GM21367 (cell line): ENCODE results near the gene MRE11.
"Not testable (repeated sequence)": the region's sequence is repeated elsewhere in the genome, so short reads cannot be mapped to it uniquely, and the experiment has no call there.

Experiments
- ATAC-seq: cut with Tn5 transposase; IDR thresholded peaks from one replicate; pipeline ENCODE4 v1.9.1; 2021; ENCODE audit not compliant: unreplicated experiment

Gene MRE11

GRCh38 chr11:94507485-94507884, 13.8 kb upstream of the MRE11 start:
- ATAC-seq, result no peak

DNA sequence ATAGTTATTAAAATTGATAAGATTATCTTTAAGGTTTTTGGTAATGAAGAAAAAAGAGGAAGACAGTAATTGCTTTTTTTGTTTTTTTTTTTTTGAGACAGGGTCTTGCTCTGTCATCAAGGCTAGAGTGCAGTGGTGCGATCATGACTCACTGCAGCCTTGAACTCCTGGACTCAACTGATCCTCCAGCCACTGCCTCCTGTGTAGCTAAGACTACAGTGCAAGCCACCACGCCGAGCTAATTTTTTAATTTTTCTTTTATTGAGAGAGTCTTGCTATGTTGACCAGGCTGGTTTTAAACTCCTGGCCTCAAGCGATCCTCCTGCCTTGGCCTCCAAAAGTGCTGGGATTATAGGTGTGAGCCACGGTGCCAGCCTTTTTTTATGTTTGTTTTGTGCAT, 12.9 kb upstream of the MRE11 start:
- not testable (repeated sequence) for ATAC-seq

DNA sequence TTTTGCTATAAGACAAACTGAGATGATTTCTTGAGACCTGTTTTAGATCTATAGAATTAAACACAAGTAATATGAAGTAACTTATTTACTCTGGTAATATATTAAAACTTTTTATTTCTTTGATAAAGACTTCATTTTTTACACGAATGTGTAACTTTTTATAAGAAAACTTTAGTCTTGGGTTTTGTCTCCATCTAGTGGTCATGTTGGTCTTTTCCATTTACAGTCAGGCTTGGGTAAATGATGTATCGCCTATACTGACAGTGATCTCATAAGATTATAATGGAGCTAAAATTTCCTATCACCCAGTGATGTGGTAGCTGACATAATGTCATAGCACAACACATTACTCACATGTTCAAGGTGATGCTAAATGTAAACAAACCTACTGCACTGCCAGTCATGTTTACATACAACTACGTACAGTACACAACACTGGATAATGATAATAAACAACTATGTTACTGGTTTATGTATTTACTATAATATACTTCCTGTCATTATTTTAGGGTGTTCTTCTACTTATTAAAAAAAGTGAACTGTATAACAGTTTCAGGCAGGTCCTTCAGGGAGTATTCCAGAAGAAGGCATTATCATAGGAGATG, 11.1 kb upstream of the MRE11 start:
- no peak for ATAC-seq

- no peak for ATAC-seq
Measured at GRCh38 chr11:94501522-94501921, 7.9 kb upstream of the MRE11 start.

DNA sequence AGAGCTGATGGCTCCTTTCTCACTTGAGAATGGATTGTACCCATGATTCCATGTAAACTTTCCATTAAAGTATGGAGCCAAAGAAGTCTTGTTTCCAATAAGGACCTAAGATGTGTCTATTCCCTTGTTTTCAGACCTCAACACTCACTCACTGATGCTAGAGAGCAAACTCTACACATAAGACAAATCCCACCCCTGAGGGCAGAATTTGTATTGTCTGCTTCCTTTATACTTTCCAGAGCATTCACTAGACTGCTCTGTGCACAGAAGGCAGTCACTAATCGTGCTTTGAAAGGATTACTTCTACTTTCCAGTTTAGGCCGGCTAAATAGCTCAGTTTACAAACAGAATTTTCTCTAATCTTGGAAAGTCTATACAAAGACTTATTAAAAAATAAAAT, 6.5 kb upstream of the MRE11 start:
- ATAC-seq, result no peak

GRCh38 chr11:94494126-94494680, 559 bp upstream of the MRE11 start:
- peak; percentile 50 for ATAC-seq

- ATAC-seq, result no peak
Measured at GRCh38 chr11:94486068-94486467, 7.6 kb downstream of the MRE11 start.

DNA sequence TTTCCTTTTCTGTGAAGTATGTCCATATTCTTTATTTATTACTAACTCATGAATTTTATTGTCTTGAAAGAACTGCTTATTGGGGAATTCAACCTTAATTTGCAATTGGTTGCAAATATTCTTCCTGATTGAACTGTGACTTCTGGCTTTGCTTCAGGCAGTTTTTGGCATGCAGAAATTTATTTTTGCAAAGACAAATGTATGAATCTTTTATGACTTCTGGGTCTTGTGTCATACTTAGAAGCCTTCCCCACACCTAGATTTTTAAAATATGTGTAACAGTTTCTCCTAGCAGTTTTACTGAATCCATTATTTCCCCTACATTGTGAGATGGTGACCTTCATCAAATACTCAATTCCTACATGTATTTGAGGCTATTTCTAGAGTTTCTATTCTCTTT, 12.3 kb downstream of the MRE11 start:
- no peak for ATAC-seq

DNA sequence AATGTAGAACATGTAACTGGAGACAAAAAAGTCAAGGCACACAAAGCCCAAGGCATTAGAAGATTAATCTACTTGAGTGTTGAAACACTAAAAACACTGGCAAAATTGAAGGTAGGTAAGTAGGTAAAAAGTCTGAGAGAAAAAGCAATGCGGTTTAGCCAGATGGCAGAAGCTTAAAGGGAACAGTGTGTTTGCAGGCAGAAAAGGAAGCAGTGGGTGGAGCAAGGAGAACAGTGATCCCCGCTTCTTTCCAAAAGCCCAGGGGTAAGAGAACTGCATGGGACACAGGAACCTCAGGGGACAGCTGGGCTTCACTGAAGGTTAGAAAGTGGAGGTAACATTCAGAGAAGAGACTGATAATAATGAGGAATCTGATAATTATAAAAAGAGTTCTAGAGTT, 16.0 kb downstream of the MRE11 start:
- no peak for ATAC-seq

DNA sequence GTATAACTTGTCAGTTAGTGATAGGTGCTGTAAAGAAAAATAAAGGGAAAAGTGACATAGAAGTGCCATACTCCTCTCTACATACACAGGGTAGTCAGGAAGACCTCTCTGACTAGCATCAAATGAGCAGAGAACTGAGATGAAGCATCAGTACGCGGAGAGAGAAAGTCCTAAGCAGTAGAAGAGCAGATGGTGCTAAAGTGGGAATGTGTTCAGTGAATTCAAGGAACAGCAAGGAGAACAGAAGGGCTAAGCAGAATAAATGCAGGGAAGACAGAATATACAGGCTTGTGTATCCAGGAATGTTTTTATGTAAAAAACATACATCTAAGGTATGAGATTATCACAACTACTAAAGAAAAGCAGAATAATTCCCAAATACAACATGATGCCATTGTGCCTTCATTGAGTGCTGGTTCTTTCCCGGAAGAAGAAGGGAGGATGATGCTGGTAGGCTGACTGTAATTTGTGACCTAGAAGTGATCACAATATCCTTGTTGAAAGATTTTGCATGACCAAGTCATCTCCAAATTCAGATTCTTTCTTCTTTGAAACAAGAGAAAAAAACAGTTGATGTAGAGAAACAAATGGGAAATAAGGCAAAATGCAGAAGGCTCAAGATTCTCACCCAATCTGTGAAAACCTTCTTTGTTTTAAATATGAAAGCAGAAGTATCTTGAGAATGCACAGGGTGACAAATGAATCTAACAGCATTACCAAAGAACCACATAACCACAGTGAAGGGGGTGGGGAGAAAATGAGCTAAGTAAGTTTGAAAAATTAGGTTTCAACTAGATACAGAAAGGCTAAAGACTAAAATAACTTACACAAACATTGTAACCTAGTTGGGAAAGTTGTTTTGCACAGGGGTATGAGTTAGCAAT, 20.5 kb downstream of the MRE11 start:
- peak; percentile 87 for ATAC-seq

GRCh38 chr11:94469416-94469815, 24.2 kb downstream of the MRE11 start:
- peak; percentile 80 for ATAC-seq

DNA sequence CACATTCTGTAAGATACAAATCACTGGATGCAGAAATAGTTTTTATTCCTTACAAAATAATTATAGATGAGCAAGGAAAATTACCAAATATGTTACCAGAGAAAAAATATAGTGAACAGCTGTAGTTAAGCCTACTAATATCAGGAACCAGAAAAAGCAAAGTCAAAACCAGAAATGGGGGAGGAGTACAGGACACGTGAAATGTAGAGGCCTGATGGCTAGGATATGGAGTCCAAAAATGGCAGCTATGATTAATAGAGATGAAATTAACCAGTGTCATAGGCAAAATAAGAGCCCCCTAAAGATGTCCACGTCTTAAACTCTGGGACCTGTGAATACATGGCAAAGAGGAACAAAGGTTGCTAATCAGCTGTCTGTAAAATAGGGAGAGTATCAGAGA, 34.1 kb downstream of the MRE11 start:
- ATAC-seq, result no peak

- ATAC-seq, result peak; percentile 51
Measured at GRCh38 chr11:94457118-94458029, 36.3 kb downstream of the MRE11 start.

GRCh38 chr11:94455861-94456260, 37.8 kb downstream of the MRE11 start:
- no peak for ATAC-seq

- no peak for ATAC-seq
Measured at GRCh38 chr11:94454301-94454700, 39.3 kb downstream of the MRE11 start.

- ATAC-seq, result no peak
Measured at GRCh38 chr11:94452988-94453387, 40.7 kb downstream of the MRE11 start.

DNA sequence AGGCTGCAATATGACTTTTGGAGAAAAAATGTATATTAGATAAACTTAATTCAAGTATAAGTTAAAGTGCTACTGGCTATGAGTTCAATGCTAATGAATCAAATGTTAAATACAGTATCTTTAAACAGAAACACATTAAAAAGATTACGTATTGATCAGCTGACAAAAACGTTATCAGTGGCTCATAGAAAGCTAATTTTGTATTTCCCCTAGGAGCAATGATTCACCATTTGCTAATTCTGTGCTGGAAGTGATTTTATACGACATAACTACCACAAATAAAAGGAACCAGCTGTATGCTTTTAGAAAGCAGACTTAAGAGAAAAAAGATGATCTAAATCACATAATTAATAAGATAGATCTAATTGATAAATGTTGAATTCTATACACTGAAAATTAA, 43.6 kb downstream of the MRE11 start:
- no peak for ATAC-seq

DNA sequence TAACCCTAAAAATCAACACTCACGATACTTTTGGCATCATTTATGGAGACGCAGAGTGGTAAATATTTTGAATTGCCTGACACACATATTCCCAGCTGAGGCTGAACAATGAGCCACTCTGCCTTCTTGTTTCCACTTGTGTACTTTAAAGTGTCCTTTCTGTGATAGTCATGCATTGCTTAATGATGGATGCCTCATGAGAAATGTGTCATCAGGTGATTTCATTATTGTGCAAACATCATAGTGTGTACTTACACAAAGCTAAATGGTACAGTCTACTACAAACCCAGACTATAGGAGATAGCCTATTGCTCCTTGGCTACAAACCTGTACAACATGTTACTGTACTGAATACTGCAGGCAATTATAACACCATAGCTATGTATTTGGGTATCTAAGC, 44.2 kb downstream of the MRE11 start:
- no peak for ATAC-seq

DNA sequence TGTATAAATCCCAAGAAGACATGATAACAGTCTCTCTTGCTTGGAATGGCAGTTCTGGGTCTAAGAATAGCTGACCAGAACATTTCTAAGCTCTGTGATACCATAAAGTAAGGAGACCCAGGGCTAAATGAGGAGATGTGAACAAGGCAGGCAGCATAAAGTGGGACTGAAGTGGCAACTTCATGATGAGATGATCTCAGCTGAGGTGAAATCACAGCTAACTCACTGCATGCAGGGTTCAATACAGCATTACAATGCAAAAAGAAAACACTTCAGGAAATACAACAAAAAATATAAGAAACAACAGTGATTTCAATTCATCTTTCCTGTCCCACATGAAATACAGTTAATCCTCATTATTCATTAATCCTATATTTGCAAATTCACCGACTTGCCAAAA, 44.6 kb downstream of the MRE11 start:
- no peak for ATAC-seq

GRCh38 chr11:94447149-94447548, 46.5 kb downstream of the MRE11 start:
- ATAC-seq, result no peak

DNA sequence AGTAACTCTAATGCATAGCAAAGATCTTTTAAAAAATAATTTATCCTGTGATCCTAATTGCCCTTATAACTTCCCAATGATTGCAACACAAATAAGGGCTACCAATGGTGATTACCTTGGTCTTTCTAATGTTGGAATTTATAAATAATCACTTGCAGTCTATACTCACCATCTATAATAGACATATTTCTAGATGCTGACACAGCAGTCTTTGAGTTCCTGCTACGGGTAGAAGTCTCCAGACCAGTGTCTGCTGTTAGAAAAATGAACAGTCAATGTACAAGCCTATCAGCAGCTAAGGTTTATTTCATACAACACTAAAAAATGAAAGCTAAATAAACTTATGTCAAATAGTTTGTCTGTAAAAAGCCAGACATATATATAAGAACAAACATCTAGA, 48.0 kb downstream of the MRE11 start:
- no peak for ATAC-seq
